GM03348 (cell line): Measurements from ENCODE around the gene TLR10.
"Not testable (repeated sequence)": the region's sequence is repeated elsewhere in the genome, so short reads cannot be mapped to it uniquely, and the experiment has no call there.

Source experiments
- DNase-seq: peaks from one replicate; pipeline ENCODE4 v3.0.0; 2012; ENCODE audit warnings: low spot score

Gene TLR10, protein sequence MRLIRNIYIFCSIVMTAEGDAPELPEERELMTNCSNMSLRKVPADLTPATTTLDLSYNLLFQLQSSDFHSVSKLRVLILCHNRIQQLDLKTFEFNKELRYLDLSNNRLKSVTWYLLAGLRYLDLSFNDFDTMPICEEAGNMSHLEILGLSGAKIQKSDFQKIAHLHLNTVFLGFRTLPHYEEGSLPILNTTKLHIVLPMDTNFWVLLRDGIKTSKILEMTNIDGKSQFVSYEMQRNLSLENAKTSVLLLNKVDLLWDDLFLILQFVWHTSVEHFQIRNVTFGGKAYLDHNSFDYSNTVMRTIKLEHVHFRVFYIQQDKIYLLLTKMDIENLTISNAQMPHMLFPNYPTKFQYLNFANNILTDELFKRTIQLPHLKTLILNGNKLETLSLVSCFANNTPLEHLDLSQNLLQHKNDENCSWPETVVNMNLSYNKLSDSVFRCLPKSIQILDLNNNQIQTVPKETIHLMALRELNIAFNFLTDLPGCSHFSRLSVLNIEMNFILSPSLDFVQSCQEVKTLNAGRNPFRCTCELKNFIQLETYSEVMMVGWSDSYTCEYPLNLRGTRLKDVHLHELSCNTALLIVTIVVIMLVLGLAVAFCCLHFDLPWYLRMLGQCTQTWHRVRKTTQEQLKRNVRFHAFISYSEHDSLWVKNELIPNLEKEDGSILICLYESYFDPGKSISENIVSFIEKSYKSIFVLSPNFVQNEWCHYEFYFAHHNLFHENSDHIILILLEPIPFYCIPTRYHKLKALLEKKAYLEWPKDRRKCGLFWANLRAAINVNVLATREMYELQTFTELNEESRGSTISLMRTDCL

DNA sequence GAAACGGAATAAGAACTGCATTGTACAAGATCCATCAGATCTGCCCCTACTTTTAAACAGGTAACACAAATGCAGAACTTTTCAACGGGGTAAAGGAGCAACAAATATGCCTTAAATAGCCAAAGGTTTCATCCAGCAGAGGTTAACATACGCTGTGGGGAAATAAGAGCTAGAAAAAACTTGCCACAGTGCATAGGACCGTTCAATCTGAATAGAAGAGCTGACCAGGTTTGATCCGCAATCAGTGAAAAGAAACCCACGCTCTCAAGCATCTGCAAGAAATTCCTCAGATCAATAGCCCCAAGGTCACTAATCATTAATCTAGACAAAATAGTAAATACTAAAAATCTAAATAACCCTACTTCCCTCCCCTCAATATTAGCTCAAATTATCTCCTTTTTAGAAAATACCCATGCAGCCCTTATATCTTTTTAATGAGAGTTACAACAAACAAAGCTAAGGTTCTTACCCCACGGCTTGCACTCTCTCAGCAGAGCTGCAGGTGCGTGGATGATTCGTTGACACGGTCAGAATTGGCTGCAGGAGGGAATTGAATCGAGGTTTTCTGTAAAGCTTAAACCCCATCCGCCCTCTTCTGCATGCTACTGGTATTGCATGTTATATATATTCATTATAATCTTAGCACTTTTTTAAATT, at the start of gene TLR10:
Gene TLR10, minus strand, starts transcription at position 539 of the 657 bp plus-strand sequence. CDS start 7,400 bp downstream, outside the sequence.
- DNase-seq, result peak; percentile 60

DNA sequence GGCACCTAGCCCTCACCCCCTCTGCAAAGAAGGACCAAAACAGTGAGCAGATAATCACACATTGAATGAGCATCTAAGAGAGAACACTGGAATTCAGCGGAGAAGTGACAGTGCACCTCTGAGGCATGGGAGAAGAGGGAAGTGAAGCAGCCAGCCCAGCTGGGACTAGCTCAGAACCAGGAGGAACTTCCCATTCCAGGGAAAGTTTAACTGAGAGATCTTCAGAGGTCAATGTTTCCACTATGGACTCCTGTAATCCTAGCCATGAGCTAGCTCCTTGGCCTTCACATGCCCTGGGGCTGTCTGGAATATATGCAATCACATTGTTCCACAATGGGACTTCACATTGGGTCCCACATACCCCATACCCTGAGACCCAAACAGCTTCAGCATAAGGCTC, 49.4 kb upstream of the TLR10 start:
- no peak for DNase-seq

DNA sequence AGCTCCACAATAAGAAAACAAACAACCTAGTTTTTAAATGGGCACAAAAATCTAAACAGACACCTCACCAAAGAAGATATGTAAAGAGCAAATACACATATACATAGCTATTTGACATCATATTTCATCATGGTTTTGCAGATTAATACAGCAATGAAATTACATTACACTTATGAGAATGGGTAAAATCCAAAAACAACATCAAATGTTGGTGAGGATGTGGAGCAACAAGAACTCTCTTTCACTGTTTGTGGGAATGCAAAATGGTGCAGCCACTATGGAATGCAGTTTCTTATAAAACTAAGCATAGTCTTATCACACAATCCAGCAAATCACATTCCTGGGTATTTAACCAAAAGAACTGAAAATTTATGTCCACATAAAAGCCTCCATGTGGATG, 48.9 kb upstream of the TLR10 start:
- DNase-seq, result no peak

DNA sequence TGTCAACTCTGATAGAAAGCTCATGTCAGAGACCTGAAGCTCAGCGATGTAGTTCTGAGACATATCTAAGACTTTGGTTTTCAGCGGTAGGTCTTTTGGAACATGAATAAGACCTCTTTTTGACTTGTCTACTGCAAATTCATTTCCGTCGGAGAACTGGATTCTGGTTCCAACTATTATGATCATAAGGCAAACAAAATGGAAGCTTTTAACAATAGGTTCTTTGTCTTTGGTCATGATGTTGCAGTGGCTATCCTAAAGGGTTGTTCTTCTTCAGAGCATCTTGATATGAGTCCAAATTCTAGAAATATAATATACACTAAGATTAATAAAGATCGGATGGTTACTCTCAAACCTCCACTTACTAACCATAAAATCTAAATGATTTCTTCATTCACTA, 46.4 kb upstream of the TLR10 start:
- DNase-seq, result no peak

DNA sequence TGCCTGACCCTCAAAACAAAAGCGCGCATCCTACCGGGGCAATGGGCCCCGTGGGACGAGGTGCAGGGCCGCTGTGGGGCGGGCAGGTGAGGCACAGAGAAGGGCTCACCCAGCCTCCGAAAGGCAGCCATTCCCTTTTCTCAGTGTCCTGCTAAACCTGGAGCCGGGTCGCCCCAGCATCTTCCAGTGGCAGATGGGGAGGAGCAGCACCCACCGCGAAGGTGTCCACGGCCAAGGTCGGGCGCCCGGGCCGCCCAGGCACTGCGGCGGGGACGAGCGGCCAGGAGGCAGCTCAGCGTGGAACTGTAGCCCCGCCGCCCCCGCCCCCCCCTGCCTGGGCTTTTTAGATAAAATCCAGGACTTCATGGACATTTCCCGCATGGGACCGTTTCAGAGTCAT, 41.0 kb upstream of the TLR10 start:
- DNase-seq, result no peak

DNA sequence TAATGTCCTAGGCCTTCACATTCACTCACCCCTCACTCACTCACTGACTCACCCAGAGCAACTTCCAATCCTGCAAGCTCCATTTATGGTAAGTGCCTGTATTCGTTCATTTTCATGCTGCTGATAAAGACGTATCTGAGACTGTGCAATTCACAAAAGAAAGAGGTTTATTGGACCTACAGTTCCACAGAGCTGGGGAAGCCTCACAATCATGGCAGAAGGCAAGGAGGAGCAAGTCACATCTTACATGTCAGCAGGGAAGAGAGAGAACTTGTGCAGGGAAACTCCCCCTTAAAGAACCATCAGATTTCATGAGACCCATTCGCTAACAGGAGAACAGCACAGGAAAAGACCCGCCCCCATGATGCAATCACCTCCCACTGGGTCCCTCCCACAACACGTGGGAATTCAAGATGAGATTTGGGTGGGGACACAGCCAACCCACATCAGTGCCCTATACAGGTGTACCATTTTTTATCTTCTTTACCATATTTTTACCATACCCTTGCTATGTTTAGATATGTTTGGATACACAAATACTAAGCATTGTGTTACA, 40.0 kb upstream of the TLR10 start:
- no peak for DNase-seq

DNA sequence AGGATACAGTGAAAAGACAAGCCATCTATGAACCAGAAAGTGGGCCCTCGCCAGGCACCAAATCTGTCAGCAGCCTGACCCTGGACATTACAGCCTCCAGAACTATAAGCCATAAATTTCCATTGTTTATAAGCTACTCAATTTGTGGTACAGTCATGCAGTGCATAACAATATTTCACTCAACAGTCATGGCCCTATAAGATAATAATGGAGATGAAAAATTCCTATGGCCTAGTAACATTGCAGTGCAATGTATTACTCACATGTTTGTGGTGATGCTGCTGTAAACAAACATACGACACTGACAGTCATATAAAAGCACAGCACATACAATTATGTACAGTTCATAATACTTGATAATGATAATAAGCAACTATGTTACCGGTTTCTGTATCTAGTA, 38.9 kb upstream of the TLR10 start:
- DNase-seq, result no peak

DNA sequence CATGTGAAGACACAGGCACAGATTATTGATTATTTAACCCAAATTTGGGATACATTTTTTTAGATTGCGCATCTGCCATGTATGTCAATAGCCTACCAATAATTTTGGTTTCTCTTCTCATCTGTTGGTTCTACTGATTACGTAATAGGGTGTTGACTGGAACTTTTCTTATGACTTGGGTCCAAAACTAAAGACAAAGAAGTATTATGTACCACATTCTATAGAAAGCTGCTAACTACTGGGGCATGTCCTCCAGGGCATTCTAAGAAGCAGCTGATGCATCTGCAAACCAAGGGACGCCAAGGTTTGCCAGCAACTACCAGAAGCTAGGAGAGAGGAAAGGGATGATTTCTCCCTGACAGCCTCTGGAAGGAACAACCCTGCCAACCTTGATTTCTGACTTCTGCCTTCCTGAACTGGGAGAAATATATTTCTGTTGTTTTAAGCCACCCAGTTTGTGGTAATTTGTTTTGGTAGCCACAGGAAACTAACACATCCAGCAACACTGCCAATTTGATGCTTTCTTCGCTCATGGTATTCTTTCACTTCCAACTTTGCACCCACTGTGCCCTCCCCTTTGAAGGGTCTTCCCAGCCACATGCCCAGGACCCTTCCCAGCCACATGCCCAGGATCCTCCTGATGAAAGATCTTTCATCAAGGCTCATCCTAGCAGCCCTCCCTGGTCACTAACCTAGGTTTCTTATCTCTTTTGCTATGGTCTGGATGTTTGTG, 37.7 kb upstream of the TLR10 start:
- DNase-seq, result no peak

DNA sequence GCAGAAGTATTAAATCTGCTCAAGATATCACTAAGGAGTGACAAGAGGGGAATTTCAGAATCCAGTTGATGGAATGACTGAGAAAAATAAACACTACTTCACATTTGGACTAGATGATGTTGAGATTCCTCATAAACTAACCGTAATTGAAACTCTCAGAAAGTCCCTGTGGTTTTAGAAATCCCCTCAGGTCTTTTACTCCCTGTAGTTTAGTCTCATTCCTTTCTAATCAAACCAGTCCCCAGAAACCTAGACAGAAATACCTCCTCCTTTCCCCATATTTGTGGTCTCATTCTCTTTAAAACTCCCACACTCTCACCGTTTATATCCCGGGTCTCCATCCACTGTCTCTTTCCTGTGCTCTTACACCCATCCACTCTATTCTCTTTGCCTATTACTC, 36.8 kb upstream of the TLR10 start:
- no peak for DNase-seq

DNA sequence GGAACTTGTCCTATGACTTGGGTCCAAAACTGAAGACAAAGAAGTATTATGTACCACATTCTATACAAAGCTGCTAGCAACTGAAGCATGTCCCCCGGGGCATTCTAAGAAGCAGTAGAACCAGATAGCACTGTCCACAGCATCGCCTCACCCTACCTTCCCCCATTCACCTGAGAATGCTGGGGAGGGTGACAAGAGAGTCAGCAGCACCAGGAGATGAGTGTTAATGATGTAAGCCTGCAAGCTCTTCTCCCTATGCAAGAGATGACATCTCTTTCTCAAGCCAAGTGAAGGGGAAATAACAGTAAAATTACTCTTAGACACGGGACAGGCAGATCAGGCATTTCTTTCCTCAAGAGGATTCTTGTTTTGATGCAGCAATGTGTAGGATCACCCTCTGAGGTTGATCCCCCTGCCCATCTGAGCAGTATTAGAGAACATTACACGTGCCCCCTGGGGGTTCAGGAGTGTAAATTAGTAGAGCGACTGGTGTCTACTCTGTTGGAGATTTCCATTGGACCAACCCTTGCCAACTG, 35.7 kb upstream of the TLR10 start:
- DNase-seq, result no peak

DNA sequence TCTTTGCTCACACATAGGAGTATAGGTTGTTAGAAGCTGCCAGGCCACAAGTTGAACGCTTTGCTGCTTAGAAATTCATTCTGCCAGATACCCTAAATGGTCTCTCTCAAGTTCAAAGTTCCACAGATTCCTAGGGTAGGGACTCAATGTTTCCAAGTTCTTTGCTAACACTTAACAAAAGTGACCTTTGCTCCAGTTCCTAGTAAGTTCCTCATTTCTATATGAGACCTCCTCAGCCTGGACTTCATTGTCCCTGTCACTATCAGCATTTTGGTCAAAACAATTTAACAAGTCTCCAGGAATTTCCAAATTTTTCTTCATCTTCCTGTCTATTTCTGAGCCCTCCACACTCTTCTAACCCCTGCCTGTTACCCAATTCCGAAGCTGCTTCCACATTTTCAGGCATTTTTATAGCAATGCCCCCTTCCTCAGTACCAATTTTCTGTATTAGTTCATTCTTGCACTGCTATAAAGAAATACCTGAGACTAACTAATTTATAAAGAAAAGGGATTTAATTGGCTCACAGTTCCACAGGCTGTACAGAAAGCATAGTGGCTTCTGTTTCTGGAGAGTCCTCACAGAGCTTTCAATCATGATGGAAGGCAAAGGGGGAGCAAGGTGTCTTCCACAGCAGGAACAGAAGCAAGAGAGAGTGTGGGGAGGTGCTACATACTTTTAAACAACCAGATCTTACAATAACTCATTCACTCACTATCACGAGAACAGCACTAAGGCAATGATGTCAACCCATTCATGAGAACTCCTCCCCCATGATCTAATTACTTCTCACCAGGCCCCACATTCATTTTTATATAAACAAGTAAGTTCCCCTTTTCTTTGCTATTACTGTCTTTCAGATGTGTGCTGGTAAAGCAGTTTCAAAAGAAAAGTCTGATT, 33.3 kb upstream of the TLR10 start:
- no peak for DNase-seq

DNA sequence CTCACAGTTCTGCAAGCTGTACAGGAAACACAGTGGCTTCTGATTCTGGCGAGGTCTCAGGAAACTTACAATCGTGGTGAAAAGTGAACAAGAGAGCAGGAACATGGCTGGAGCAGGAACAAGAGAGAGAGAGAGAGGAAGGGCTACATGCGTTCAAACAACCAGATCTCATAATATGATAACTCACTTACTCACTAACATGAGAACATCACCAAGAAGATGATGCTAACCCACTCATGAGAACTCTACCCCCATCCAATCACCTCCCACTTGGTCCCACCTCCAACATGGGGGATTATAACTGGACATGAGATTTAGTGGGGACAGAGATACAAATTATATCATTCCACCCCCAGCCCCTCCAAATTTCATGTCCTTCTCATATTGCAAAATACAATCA, 31.6 kb upstream of the TLR10 start:
- no peak for DNase-seq

DNA sequence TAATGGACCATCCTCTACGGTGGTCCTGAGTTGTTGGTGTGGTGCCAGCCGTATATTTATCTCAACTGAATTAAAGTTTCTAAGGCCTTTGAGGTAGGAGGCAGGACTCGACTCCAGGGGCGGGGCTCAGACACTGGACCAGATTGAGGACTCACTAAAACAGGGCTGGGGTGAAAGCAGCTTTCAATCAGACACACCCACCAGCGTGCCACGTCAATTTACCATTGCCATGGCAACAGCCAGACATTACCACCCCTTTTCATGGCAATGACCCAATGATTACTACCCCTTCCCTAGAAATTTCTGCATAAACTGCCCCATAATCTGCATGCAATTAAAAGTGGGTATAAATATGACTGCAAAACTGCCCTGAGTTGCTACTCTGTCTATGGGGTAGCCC, 28.5 kb upstream of the TLR10 start:
- no peak for DNase-seq

DNA sequence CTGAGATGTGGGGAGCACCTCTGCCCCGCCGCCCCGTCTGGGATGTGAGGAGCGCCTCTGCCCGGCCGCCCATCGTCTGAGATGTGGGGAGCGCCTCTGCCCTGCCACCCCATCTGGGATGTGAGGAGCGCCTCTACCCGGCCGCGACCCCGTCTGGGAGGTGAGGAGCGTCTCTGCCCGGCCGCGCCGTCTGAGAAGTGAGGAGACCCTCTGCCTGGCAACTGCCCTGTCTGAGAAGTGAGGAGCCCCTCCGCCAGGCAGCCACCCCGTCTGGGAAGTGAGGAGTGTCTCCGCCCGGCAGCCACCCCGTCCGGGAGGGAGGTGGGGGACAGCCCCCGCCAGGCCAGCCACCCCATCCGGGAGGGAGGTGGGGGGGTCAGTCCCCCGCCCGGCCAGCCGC, 24.7 kb upstream of the TLR10 start:
- not testable (repeated sequence) for DNase-seq

DNA sequence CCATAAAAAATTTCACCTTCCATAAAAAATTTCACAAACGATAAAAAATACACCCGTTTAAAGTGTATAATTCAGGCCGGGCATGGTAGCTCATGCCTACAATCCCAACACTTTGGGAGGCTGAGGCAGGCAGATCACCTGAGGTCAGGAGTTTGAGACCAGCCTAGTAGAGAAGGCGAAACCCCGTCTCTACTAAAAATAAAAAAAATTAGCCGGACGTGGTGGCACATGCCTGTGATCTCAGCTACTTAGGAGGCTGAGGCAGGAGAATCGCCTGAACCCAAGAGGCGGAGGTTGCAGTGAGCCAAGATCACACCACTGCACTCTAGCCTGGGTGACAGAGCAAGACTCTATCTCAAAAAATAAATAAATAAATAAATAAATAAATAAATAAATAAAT, 23.5 kb upstream of the TLR10 start:
- not testable (repeated sequence) for DNase-seq

DNA sequence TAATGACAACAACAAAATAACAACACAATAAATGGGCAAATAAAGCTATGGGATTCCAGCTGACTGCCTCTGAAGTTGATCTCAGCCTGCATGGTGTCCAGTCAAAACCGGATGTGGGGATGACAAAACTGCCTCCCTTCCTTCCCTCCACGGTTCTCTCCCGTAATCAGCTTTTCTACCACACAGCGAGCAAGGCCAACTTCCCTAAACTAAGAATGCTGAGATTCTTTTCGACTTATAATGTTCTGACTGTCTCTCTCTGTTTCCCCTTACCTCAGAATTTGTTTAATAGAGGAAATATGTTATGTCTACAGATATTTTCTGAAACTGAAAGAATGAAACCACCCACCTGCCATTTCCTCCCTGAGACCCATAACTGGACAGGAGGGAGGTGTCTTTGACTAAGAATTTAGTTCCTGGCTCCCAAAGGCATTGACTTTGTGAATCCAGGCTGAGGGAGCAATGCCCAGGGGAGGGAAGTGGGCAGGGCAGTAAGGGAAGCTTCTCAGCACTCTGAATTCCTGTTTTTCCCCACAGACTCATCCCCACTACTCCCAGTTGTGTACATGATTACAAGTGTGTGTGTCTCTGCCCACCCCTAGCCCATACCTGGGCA, 22.8 kb upstream of the TLR10 start:
- peak; percentile 32 for DNase-seq

DNA sequence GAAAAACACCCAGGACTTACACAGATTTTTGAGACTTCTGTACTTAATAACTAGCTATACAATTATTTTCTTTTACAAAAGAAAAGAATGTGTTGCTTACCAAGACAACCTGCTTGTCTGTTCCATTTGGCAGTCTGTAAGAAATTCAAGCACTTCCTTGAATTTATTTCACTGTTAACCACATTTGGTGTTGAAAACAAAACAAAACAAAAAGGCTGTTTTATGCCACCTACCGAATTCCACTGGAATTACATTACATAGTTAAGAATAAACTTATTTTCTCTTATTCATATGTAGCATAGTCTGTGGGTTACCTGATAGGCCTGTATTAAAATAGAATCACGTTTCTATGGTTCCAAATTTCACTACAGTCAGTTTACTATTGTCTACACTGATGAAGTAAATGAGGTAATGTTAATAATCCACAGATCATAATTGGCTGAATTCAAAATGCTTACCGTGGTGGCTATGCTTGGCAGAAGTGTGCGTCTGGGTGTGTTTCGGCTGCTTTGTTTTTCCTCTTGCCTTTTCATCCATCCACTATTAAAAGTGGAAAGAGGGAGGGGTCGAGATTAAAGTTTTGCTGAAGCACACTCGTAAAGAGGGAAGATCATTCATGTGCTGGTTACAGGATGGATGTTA, 22.0 kb upstream of the TLR10 start, which contains the start of gene TLR1:
Gene TLR1, minus strand, starts transcription at position 138 of the 642 bp plus-strand sequence. CDS start 5,960 bp downstream, outside the sequence.
- peak; percentile 52 for DNase-seq

DNA sequence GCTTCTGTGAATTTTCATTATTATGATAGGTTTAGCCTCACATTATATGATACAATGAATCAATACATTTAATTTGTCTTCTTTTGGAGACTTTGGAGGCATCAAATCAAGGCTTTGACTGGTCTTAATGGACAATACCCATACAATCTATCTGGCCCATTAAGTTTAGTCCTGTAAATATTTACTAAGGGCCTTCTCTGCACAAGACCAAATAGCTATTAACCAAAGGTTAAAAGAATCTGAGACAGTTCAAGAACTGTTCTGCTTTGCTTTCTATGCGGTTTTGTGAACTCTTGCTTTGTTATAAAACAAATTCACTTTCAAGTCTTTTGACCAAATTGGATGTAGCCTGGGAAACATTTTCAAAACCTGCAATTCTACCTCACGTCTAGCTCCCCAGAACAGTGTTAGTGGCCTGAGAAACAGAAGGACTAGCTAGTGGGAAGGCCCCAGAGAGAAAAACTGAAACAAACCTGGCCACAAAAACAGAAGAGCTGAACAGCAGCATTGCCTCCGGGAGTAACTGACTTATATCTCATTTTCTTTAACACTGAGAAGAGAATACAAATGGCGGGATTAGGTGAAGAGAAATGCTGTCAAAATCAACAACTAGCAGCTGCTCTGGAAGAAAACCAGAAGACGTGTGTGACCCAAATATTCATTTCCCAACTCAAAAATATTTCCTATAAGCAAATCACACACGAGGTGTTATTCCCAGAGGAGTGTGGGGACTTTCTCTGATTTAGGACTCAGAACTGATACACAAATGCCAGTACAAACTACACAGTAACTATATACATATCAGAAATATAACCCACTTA, 21.3 kb upstream of the TLR10 start:
- no peak for DNase-seq
